Omental fat pad (tissue), 4 donors: ENCODE results near the gene FBXO11. TPM values are rescaled to one million over a fixed set of nuclear protein-coding genes. Genes with fewer than 3 reads are reported as not detected.

ENCODE experiments used
- ATAC-seq: fragments of 150-250 bp; one replicate; pipeline ENCODE4 v1.9.1; 2016; ENCODE audit warnings: mild to moderate bottlenecking, moderate library complexity; ENCODE audit not compliant: low FRiP score
- DNase-seq: peaks from one replicate; pipeline ENCODE4 v3.0.0-alpha.2; 2019; ENCODE audit warnings: low spot score
- CTCF ChIP-seq, 3 donors: fragments of 450-650 bp; IDR thresholded peaks; one replicate each; pipeline ENCODE4 v1.5.1; 2016 to 2017; ENCODE audit warnings: antibody characterized with exemption in 3 of 3, mild to moderate bottlenecking in 3 of 3, moderate library complexity in 2 of 3
- total RNA-seq, 4 donors: library from RNA; depleted of rRNA; stranded (reverse); fragments of >200 nt; gene quantifications; one replicate each; pipeline ENCODE4 v1.1.0, GENCODE V29; 2016

FBXO11 gene
- total RNA-seq = 10 to 100 TPM; 43.8 to 68.6 (median 56.0) TPM

GRCh38 chr2:47906157-47907038, at the start of gene FBXO11:
Gene FBXO11 (minus strand): TSS chr2:47906498. CDS start chr2:47905720, 778 bp downstream.
- peak; percentile 90 for ATAC-seq
- TF ChIP-seq CTCF (IDR thresholded peaks at IDR 0.05) = no peak
- peak; percentile 86 for DNase-seq

GRCh38 chr2:47950340-47951301, 44.3 kb upstream of the FBXO11 start:
- no peak for TF ChIP-seq CTCF (IDR thresholded peaks at IDR 0.05)
- DNase-seq = no peak
- no peak for ATAC-seq

GRCh38 chr2:47946593-47946992, 40.3 kb upstream of the FBXO11 start:
- no peak for DNase-seq
- no peak for ATAC-seq
- TF ChIP-seq CTCF (IDR thresholded peaks at IDR 0.05) = no peak

- TF ChIP-seq CTCF (IDR thresholded peaks at IDR 0.05) = no peak
- DNase-seq = no peak
- no peak for ATAC-seq
Measured at GRCh38 chr2:47945046-47945781, 38.9 kb upstream of the FBXO11 start.

- DNase-seq (no peak), ATAC-seq (no peak)
- no peak for TF ChIP-seq CTCF (IDR thresholded peaks at IDR 0.05)
Measured at GRCh38 chr2:47941936-47942335, 35.6 kb upstream of the FBXO11 start.

GRCh38 chr2:47937677-47938076, 31.4 kb upstream of the FBXO11 start:
- no peak for ATAC-seq
- TF ChIP-seq CTCF (IDR thresholded peaks at IDR 0.05) = no peak
- DNase-seq = no peak
